ENCODE measurements around the gene ENHO. TPM values are rescaled to one million over a fixed set of nuclear protein-coding genes. Genes with fewer than 3 reads are reported as not detected.

Gene ENHO
- total RNA-seq, 6 experiments from 2014 or later: 1.5 to 2.7 (median 2.1) TPM

- 56% methylated on average over 3 of the region's 3 CpGs for WGBS (ENCODE audit: insufficient coverage, low coverage, low lambda C conversion rate, missing lambda C conversion rate)
- no peak overlapping the region for H3K27ac ChIP-seq
- H3K27me3 ChIP-seq: no peaks in the 10 kb centered on the region
- ATAC-seq (no peak), DNase-seq (no peak)
- H3K4me3 ChIP-seq: no peak overlapping the region
- no peaks in the 10 kb centered on the region for H3K4me1 ChIP-seq
- no peaks in the 10 kb centered on the region for H3K9me3 ChIP-seq
- no peaks in the 10 kb centered on the region for H3K36me3 ChIP-seq
- intact Hi-C loops (cut with DNase I): no loop called here
- no peak for TF ChIP-seq CTCF (IDR thresholded peaks at IDR 0.05)
- TF ChIP-seq POLR2A (IDR thresholded peaks at IDR 0.05): no peak
Observed at GRCh38 chr9:34475097-34475496, 47.7 kb downstream of the ENHO start.

Small RNAs within 50 kb of the gene (small RNA-seq; reads per million reads assigned to genes)
- 0 reads per million in 2 experiments for gene RN7SKP24

Other genes with a start within 250 kb of the ENHO start
- gene KIF24, start 193.7 kb downstream of the ENHO start, total RNA-seq: under 1 TPM; 0.14 to 0.74 (median 0.24) TPM
- gene NUDT2, start 193.4 kb downstream of the ENHO start, total RNA-seq: 10 to 100 TPM in 4 of 6 experiments, 1 to 10 TPM in 2; 4.9 to 13.7 (median 11.2) TPM
- 10 to 100 TPM; 27.1 to 73.6 (median 36.0) TPM for gene MYORG, start 146.1 kb downstream of the ENHO start, total RNA-seq
- 10 to 100 TPM in 1 of 6 experiments, 1 to 10 TPM in 5; 4.1 to 10.7 (median 5.3) TPM for gene FAM219A, start 64.4 kb downstream of the ENHO start, total RNA-seq
- gene DNAI1, start 64.2 kb downstream of the ENHO start, total RNA-seq: not detected
- gene CNTFR, start 66.7 kb upstream of the ENHO start, total RNA-seq: 10 to 100 TPM in 1 of 6 experiments, 1 to 10 TPM in 4, under 1 TPM in 1; 0.71 to 12.5 (median 3.4) TPM
- 10 to 100 TPM; 15.2 to 29.1 (median 25.0) TPM for gene RPP25L, start 89.1 kb upstream of the ENHO start, total RNA-seq
- gene DCTN3, start 97.5 kb upstream of the ENHO start, total RNA-seq: 10 to 100 TPM; 26.4 to 36.8 (median 32.7) TPM
- gene ARID3C, start 106.1 kb upstream of the ENHO start, total RNA-seq: 1 to 10 TPM; 1.7 to 6.7 (median 2.5) TPM
- 100 to 1,000 TPM in 5 of 6 experiments, 10 to 100 TPM in 1; 69.3 to 237 (median 123) TPM for gene SIGMAR1, start 114.8 kb upstream of the ENHO start, total RNA-seq
- gene GALT, start 123.7 kb upstream of the ENHO start, total RNA-seq: 100 to 1,000 TPM in 4 of 6 experiments, 10 to 100 TPM in 2; 58.2 to 157 (median 117) TPM
- 10 to 100 TPM in 5 of 6 experiments, 1 to 10 TPM in 1; 9.7 to 21.5 (median 14.7) TPM for gene IL11RA, start 129.2 kb upstream of the ENHO start, total RNA-seq
- gene CCL27, start 139.7 kb upstream of the ENHO start, total RNA-seq: not detected
- gene CCL19, start 168.3 kb upstream of the ENHO start, total RNA-seq: 1 to 10 TPM in 3 of 6 experiments, under 1 TPM in 3; 0.77 to 6.5 (median 1.1) TPM
- gene CCL21, start 187.1 kb upstream of the ENHO start, total RNA-seq: 10 to 100 TPM in 2 of 6 experiments, 1 to 10 TPM in 4; 1.5 to 22.3 (median 7.6) TPM